SK-N-SH (cell line): ENCODE measurements around the gene MED31.
"Not testable (repeated sequence)": the region's sequence is repeated elsewhere in the genome, so short reads cannot be mapped to it uniquely, and the experiment has no call there.

Source experiments
- EZH2phosphoT487 ChIP-seq: fragments of 200-600 bp; sonication (generic); IDR thresholded peaks from 2 replicates; pipeline ENCODE4 v1.6.1; 2017; ENCODE audit warnings: low read depth, mixed run types, mild to moderate bottlenecking, antibody characterized with exemption, moderate library complexity, borderline replicate concordance
- FOXJ3 ChIP-seq: sonication (generic); formaldehyde crosslinking; IDR thresholded peaks from 2 replicates; pipeline ENCODE4 v1.5.1; 2020; ENCODE audit warnings: mild to moderate bottlenecking, missing genetic modification reagents
- RCOR1 ChIP-seq: fragments of 150-350 bp; IDR thresholded peaks from 2 replicates; pipeline ENCODE4 v1.6.1; 2017; ENCODE audit warnings: antibody characterized with exemption, low read length
- RFX5 ChIP-seq: IDR thresholded peaks from 2 replicates; pipeline ENCODE4 v1.6.1; 2012; ENCODE audit warnings: mild to moderate bottlenecking, improper control_type of control experiment, low read length
- YY1 ChIP-seq: IDR thresholded peaks from 2 replicates; pipeline ENCODE4 v1.4.0; 2012; ENCODE audit warnings: low read depth, mild to moderate bottlenecking
- TF ChIP-seq, protein P1 (sequence below): fragments of 150-350 bp; IDR thresholded peaks from 2 replicates; pipeline ENCODE4 v1.6.1; 2016; ENCODE audit warnings: mild to moderate bottlenecking, low read depth, low read length
- TF ChIP-seq, protein P2 (sequence below): fragments of 200-600 bp; sonication (generic); IDR thresholded peaks from 2 replicates; pipeline ENCODE4 v1.6.1; 2017; ENCODE audit warnings: antibody characterized with exemption, mild to moderate bottlenecking, moderate library complexity
- TF ChIP-seq, protein P3 (sequence below): IDR thresholded peaks from 2 replicates; pipeline ENCODE4 v1.4.0; 2012; ENCODE audit warnings: low read depth

DNA sequence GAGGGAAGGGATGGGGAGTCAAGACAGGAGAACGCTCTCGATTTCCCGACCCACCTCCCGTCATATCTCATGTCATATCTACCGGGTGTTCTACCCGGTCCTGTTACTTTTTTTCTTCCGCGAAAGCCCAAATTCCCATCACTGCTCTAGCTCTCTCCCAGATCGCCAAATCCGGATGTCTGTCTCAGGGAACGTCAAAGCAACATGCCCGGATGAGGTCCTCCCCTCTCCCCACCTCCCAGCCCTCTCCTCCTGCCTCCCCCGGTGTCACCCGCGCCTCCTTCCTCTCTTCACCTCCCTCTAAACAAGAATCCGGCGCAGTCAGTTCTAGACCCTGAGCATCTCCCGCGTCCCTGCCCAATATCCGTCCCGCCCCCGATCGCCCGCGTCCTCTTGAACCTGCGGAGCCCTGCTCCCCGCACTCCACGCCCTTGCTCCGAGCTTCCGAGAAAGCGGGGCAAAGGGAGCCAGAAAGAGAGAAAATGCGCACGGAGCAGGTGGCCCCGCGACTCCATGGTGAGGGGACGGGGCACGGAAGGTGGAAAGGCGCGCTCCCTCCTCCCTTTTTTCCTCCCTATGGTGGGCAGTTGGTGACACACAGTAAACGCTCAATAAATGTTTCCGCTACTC, 4.4 kb upstream of the MED31 start:
- TF ChIP-seq, protein P1, sequence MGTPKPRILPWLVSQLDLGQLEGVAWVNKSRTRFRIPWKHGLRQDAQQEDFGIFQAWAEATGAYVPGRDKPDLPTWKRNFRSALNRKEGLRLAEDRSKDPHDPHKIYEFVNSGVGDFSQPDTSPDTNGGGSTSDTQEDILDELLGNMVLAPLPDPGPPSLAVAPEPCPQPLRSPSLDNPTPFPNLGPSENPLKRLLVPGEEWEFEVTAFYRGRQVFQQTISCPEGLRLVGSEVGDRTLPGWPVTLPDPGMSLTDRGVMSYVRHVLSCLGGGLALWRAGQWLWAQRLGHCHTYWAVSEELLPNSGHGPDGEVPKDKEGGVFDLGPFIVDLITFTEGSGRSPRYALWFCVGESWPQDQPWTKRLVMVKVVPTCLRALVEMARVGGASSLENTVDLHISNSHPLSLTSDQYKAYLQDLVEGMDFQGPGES: not testable (repeated sequence)
- TF ChIP-seq, protein P2, sequence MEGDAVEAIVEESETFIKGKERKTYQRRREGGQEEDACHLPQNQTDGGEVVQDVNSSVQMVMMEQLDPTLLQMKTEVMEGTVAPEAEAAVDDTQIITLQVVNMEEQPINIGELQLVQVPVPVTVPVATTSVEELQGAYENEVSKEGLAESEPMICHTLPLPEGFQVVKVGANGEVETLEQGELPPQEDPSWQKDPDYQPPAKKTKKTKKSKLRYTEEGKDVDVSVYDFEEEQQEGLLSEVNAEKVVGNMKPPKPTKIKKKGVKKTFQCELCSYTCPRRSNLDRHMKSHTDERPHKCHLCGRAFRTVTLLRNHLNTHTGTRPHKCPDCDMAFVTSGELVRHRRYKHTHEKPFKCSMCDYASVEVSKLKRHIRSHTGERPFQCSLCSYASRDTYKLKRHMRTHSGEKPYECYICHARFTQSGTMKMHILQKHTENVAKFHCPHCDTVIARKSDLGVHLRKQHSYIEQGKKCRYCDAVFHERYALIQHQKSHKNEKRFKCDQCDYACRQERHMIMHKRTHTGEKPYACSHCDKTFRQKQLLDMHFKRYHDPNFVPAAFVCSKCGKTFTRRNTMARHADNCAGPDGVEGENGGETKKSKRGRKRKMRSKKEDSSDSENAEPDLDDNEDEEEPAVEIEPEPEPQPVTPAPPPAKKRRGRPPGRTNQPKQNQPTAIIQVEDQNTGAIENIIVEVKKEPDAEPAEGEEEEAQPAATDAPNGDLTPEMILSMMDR: not testable (repeated sequence)
- not testable (repeated sequence) for TF ChIP-seq RFX5, YY1, FOXJ3, EZH2phosphoT487, RCOR1
- TF ChIP-seq, protein P3, sequence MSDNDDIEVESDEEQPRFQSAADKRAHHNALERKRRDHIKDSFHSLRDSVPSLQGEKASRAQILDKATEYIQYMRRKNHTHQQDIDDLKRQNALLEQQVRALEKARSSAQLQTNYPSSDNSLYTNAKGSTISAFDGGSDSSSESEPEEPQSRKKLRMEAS: not testable (repeated sequence)
